Hematopoietic multipotent progenitor cell treated with erythropoietin and hydrocortisone succinate and interleukin-3 and kit ligand, for 17 days (in vitro differentiated cells): ENCODE data around the gene ZFYVE28.

Experiments used
- DNase-seq: peaks from one replicate; pipeline ENCODE4 v3.0.0-alpha.2; 2015; ENCODE audit warnings: low spot score

The ZFYVE28 gene

GRCh38 chr4:2367626-2368025 lies 50.8 kb downstream of the ZFYVE28 start:
- DNase-seq = no peak

- DNase-seq = no peak
Measured at GRCh38 chr4:2366252-2367192, 51.9 kb downstream of the ZFYVE28 start.

- DNase-seq = no peak
Measured at GRCh38 chr4:2365913-2366210, 52.6 kb downstream of the ZFYVE28 start.

- DNase-seq = no peak
Measured at GRCh38 chr4:2365054-2365912, 53.2 kb downstream of the ZFYVE28 start.

GRCh38 chr4:2364654-2365053 lies 53.8 kb downstream of the ZFYVE28 start:
- no peak for DNase-seq

- DNase-seq = no peak
Measured at GRCh38 chr4:2363951-2364653, 54.3 kb downstream of the ZFYVE28 start.

- no peak for DNase-seq
Measured at GRCh38 chr4:2363056-2363721, 55.3 kb downstream of the ZFYVE28 start.

- DNase-seq = no peak
Measured at GRCh38 chr4:2362266-2363055, 56.0 kb downstream of the ZFYVE28 start.

GRCh38 chr4:2361366-2362265 lies 56.8 kb downstream of the ZFYVE28 start:
- no peak for DNase-seq

GRCh38 chr4:2360396-2360730 lies 58.1 kb downstream of the ZFYVE28 start:
- DNase-seq = no peak

GRCh38 chr4:2359591-2360395 lies 58.7 kb downstream of the ZFYVE28 start:
- no peak for DNase-seq

GRCh38 chr4:2357821-2358745 lies 60.4 kb downstream of the ZFYVE28 start:
- no peak for DNase-seq

GRCh38 chr4:2356123-2357069 lies 62.0 kb downstream of the ZFYVE28 start:
- DNase-seq = no peak

GRCh38 chr4:2354760-2355159 lies 63.7 kb downstream of the ZFYVE28 start:
- DNase-seq = no peak

- no peak for DNase-seq
Measured at GRCh38 chr4:2354118-2354517, 64.3 kb downstream of the ZFYVE28 start.

GRCh38 chr4:2353222-2354107 lies 65.0 kb downstream of the ZFYVE28 start:
- no peak for DNase-seq
